GM23338 (cell line): ENCODE data around the gene ZNF155.

Experiments used
- CTCF ChIP-seq, 2 experiments: fragments of 200-600 bp in 1 of 2; sonication (generic) in 1 of 2; conservative IDR thresholded peaks; 2 replicates each; pipeline versions ENCODE4 v1.5.1 to v1.6.1; 2016 to 2017; ENCODE audit warnings: antibody characterized with exemption in 2 of 2, low read depth in 2 of 2, mild to moderate bottlenecking in 2 of 2, moderate library complexity in 1 of 2
- EZH2 ChIP-seq: fragments of 200-600 bp; sonication (generic); IDR thresholded peaks from one replicate; pipeline ENCODE4 v1.8.0; 2017; ENCODE audit warnings: antibody characterized with exemption, mild to moderate bottlenecking, low read depth; ENCODE audit not compliant: unreplicated experiment
- EZH2phosphoT487 ChIP-seq: fragments of 200-600 bp; sonication (generic); IDR thresholded peaks from one replicate; pipeline ENCODE4 v1.8.1; 2018; ENCODE audit warnings: antibody characterized with exemption; ENCODE audit not compliant: unreplicated experiment
- NANOG ChIP-seq: IDR thresholded peaks from 2 replicates; pipeline ENCODE4 v1.6.1; 2016; ENCODE audit warnings: antibody characterized with exemption, borderline replicate concordance
- POLR2AphosphoS5 ChIP-seq: IDR thresholded peaks from 2 replicates; pipeline ENCODE4 v1.6.1; 2016; ENCODE audit warnings: antibody characterized with exemption, low read depth
- ZNF114 ChIP-seq: fragments of 250-450 bp; sonication (Bioruptor Pico); IDR thresholded peaks from 2 replicates; pipeline ENCODE4 v1.5.0; 2020; ENCODE audit warnings: mild to moderate bottlenecking, moderate library complexity
- ZNF331 ChIP-seq: fragments of 250-450 bp; sonication (Bioruptor Pico); IDR thresholded peaks from 2 replicates; pipeline ENCODE4 v1.5.0; 2020; ENCODE audit warnings: low read depth, mild to moderate bottlenecking, moderate library complexity

GRCh38 chr19:43940719-43941118 lies 43.3 kb upstream of the ZNF155 start:
- TF ChIP-seq EZH2, result no peak
- TF ChIP-seq POLR2AphosphoS5, result no peak
- no peak for TF ChIP-seq CTCF (conservative IDR thresholded peaks at IDR 0.05; ENCODE audit: low read depth in 2 of 2)
- no peak for TF ChIP-seq ZNF114 (CRISPR knock-in tag)
- TF ChIP-seq NANOG, result no peak
- TF ChIP-seq EZH2phosphoT487, result no peak
- TF ChIP-seq ZNF331, result no peak
